T-cell (primary cell): ENCODE results near the gene TAS2R20. TPM values are rescaled to one million over a fixed set of nuclear protein-coding genes. Genes with fewer than 3 reads are reported as not detected.

ENCODE experiments used
- ATAC-seq, 4 experiments: fragments of 200-7000 bp in 3 of 4; fragments of 150-1000 bp in 1 of 4; cut with Tn5 transposase; replicated peaks in 1 of 4; 1 replicate in 3 of 4; 2 replicates in 1 of 4; pipeline ENCODE4 v1.10.0; 2021; ENCODE audit warnings: moderate library complexity in 3 of 4, mild to moderate bottlenecking in 2 of 4, moderate number of reproducible peaks in 1 of 4
- CTCF ChIA-PET, 2 donors: fragments of 300-600 bp; sonication (Branson Sonifier 250); formaldehyde crosslinking; loops; one replicate each; lab custom pipeline; 2022; ENCODE audit warnings: antibody characterized with exemption in 2 of 2; lab: Charles Lee
- POLR2A ChIA-PET, 2 donors: fragments of 300-600 bp; sonication (Branson Sonifier 250); formaldehyde crosslinking; loops; one replicate each; lab custom pipeline; 2022; ENCODE audit warnings: antibody characterized with exemption in 2 of 2; lab: Charles Lee
- DNase-seq, 35 experiments: peaks; one replicate each; pipeline versions ENCODE4 v3.0.0 to v3.0.0-alpha.2; 2013 to 2023
- H3K27ac ChIP-seq: one replicate; pipeline ENCODE4 v1.5.1; 2013; ENCODE audit warnings: low read length
- H3K27me3 ChIP-seq, 2 experiments: replicated peaks in 1 of 2; 1 replicate in 1 of 2; 2 replicates in 1 of 2; pipeline versions ENCODE4 v1.6.1 to v1.7.0; 2013; ENCODE audit warnings: low read length in 1 of 2, mixed read lengths in 1 of 2; ENCODE audit not compliant: control insufficient read depth in 2 of 2, insufficient read depth in 2 of 2; ENCODE audit errors: extremely low read depth in 1 of 2
- H3K36me3 ChIP-seq, 2 donors: 1 replicate in 1 of 2; 2 replicates in 1 of 2; pipeline versions ENCODE4 v1.6.1 to v1.7.0; 2013; ENCODE audit warnings: low read length in 1 of 2; ENCODE audit not compliant: control insufficient read depth in 2 of 2, insufficient read depth in 1 of 2; ENCODE audit errors: extremely low read depth in 1 of 2
- H3K4me1 ChIP-seq, 2 experiments: 1 replicate in 1 of 2; 2 replicates in 1 of 2; pipeline versions ENCODE4 v1.6.1 to v1.7.0; 2013; ENCODE audit warnings: low read length in 2 of 2, mixed read lengths in 1 of 2; ENCODE audit not compliant: insufficient read depth in 2 of 2, control insufficient read depth in 1 of 2; ENCODE audit errors: extremely low read depth in 1 of 2
- H3K4me3 ChIP-seq, 2 donors: 1 replicate in 1 of 2; 2 replicates in 1 of 2; pipeline versions ENCODE4 v1.5.1 to v1.7.0; 2013; ENCODE audit warnings: mild to moderate bottlenecking in 2 of 2, low read length in 1 of 2, moderate library complexity in 1 of 2; ENCODE audit not compliant: control insufficient read depth in 1 of 2; ENCODE audit errors: extremely low read depth in 1 of 2
- H3K9me3 ChIP-seq: 2 replicates; pipeline ENCODE4 v1.7.0; 2013
- H3K27ac Mint-ChIP-seq, 2 donors: one replicate each; pipeline ENCODE4 v1.8.0; 2020 to 2021; ENCODE audit warnings: mild to moderate bottlenecking in 2 of 2, mixed read lengths in 2 of 2
- H3K27me3 Mint-ChIP-seq, 2 donors: one replicate each; pipeline ENCODE4 v1.8.0; 2021 to 2022; ENCODE audit warnings: mixed read lengths in 2 of 2
- H3K36me3 Mint-ChIP-seq: one replicate; pipeline ENCODE4 v1.8.0; 2021; ENCODE audit warnings: mixed read lengths
- H3K4me1 Mint-ChIP-seq, 3 donors: one replicate each; pipeline ENCODE4 v1.8.0; 2020 to 2022; ENCODE audit warnings: mixed read lengths in 3 of 3, mild to moderate bottlenecking in 1 of 3
- H3K4me3 Mint-ChIP-seq, 3 donors: one replicate each; pipeline ENCODE4 v1.8.0; 2020 to 2022; ENCODE audit warnings: mild to moderate bottlenecking in 3 of 3, mixed read lengths in 3 of 3, moderate library complexity in 3 of 3
- H3K9me3 Mint-ChIP-seq, 3 donors: one replicate each; pipeline ENCODE4 v1.8.0; 2020 to 2022; ENCODE audit warnings: mixed read lengths in 3 of 3
- WGBS: methylation state at CpG from one replicate; pipeline ENCODE4 v1.1.5; 2013; ENCODE audit warnings: missing lambda C conversion rate; ENCODE audit not compliant: insufficient coverage; 5-methylcytosine and 5-hydroxymethylcytosine counted together
- total RNA-seq, 35 experiments: library from RNA in 6 of 35; stranded (reverse) in 6 of 35; fragments of 120-200 nt in 1 of 35; gene quantifications; one replicate each; pipeline versions ENCODE4 v1.2.1 to v1.2.4 and lab custom pipeline; 2013 to 2026

Gene TAS2R20
- total RNA-seq, 5 donors from 2014 or later (not counting 1 experiment from before 2014, with no cell fraction given): 1.7 to 3.0 (median 2.6) TPM

GRCh38 chr12:11026118-11026517 lies 28.0 kb upstream of the TAS2R20 start:
- H3K27ac Mint-ChIP-seq: no peak overlapping the region
- DNase-seq (no peak), ATAC-seq (no peak)
- H3K4me3 Mint-ChIP-seq: no peak overlapping the region
- H3K27me3 Mint-ChIP-seq: no peaks in the 10 kb centered on the region
- Histone ChIP-seq H3K9me3 (no peaks in the 10 kb centered on the region), H3K4me3 (no peak overlapping the region), H3K4me1 (no peaks in the 10 kb centered on the region), H3K27ac (no peak overlapping the region), H3K36me3 (peaks cover 0 to 11% of the 10 kb centered on the region in 2 donors), H3K27me3 (no peaks in the 10 kb centered on the region)
- H3K9me3 Mint-ChIP-seq: peaks cover 5 to 7% (median 5%) of the 10 kb centered on the region in 3 donors
- POLR2A ChIA-PET: no interaction called here
- peaks cover 52% of the 10 kb centered on the region for H3K36me3 Mint-ChIP-seq
- H3K4me1 Mint-ChIP-seq: peaks cover 0 to 2% (median 0%) of the 10 kb centered on the region in 3 donors
- 100% methylated on average over 2 of the region's 6 CpGs for WGBS
- CTCF ChIA-PET: no interaction called here

GRCh38 chr12:11023387-11023786 lies 25.3 kb upstream of the TAS2R20 start:
- H3K9me3 ChIP-seq: no peaks in the 10 kb centered on the region
- WGBS: no CpG with 5 or more reads among the region's 2 CpGs
- H3K36me3 ChIP-seq: peaks cover 0 to 11% of the 10 kb centered on the region in 2 donors
- DNase-seq (no peak), ATAC-seq (no peak)
- no peaks in the 10 kb centered on the region for H3K4me1 ChIP-seq
- no peak overlapping the region for H3K27ac ChIP-seq
- Mint-ChIP-seq H3K27ac (no peak overlapping the region), H3K27me3 (no peaks in the 10 kb centered on the region), H3K4me3 (no peak overlapping the region), H3K36me3 (peaks cover 49% of the 10 kb centered on the region), H3K9me3 (peaks cover 5 to 7% (median 5%) of the 10 kb centered on the region in 3 donors), H3K4me1 (peaks cover 0 to 2% (median 0%) of the 10 kb centered on the region in 3 donors)
- CTCF ChIA-PET: no interaction called here
- no peak overlapping the region for H3K4me3 ChIP-seq
- H3K27me3 ChIP-seq: no peaks in the 10 kb centered on the region
- POLR2A ChIA-PET: no interaction called here

DNA sequence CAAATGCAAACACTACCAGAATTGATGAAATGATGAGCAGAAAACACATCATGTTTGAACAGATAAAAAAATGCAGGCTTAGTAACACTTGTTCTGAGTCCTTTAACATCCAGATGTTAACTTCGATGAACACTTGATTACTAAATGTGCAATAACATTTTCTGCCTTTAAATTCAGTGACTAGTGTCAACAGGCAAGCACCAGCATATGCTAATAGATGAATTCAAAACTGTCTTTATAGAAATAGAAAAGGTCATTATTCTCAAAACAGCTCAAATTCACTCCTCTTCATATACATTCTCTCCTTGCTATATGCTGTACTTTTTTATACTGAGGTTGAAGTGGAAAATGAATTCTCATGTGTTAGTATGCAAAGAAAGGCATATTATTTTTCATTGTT lies 24.4 kb upstream of the TAS2R20 start, which contains the start of gene TAS2R19:
Gene TAS2R19, minus strand, starts transcription at position 101 of the 400 bp plus-strand sequence. Its CDS starts 49 bp downstream, at position 52.
- H3K36me3 ChIP-seq: peaks cover 0 to 3% of the 10 kb centered on the region in 2 donors
- no peak within 1 kb of the TSS for H3K27ac ChIP-seq
- Mint-ChIP-seq H3K4me1 (peaks cover 0 to 2% (median 0%) of the 10 kb centered on the region in 3 donors), H3K4me3 (no peak within 1 kb of the TSS), H3K36me3 (peaks cover 45% of the 10 kb centered on the region), H3K27me3 (no peaks in the 10 kb centered on the region), H3K27ac (no peak within 1 kb of the TSS), H3K9me3 (peaks cover 5 to 7% (median 5%) of the 10 kb centered on the region in 3 donors)
- H3K4me3 ChIP-seq: no peak within 1 kb of the TSS
- no CpG with 5 or more reads among the region's 1 CpG for WGBS
- ChIA-PET CTCF (no interaction called here), POLR2A (no interaction called here)
- no peaks in the 10 kb centered on the region for H3K27me3 ChIP-seq
- H3K9me3 ChIP-seq: no peaks in the 10 kb centered on the region
- H3K4me1 ChIP-seq: no peaks in the 10 kb centered on the region
- no peak for ATAC-seq
- no peak for DNase-seq

DNA sequence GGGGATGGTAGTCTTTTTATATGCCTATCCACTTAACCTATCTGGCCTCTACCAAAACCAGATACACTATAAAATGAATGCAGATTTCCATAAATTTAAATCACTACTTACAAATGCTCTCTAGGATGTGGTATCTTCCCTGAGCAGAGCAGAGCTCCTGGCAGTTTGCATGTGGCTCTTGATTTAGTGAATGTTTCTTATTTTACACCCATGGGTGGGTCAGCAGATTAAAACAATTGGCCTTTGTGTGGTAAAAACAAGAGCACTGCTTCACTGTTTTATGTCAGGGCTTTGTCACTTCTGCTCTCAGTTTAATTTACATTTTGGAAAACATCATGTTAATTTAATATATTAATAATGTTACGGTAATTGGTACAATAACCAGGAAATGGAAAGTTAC lies 18.8 kb upstream of the TAS2R20 start:
- no peak overlapping the region for H3K27ac Mint-ChIP-seq
- H3K9me3 Mint-ChIP-seq: no peaks in the 10 kb centered on the region
- H3K36me3 Mint-ChIP-seq: peaks cover 47% of the 10 kb centered on the region
- H3K4me3 Mint-ChIP-seq: no peak overlapping the region
- CTCF ChIA-PET: no interaction called here
- H3K27ac ChIP-seq: no peak overlapping the region
- no peak overlapping the region for H3K4me3 ChIP-seq
- no CpG with 5 or more reads among the region's 1 CpG for WGBS
- no peaks in the 10 kb centered on the region for H3K27me3 ChIP-seq
- POLR2A ChIA-PET: no interaction called here
- no peaks in the 10 kb centered on the region for H3K4me1 ChIP-seq
- H3K4me1 Mint-ChIP-seq: peaks cover 9 to 10% (median 10%) of the 10 kb centered on the region in 3 donors
- no peaks in the 10 kb centered on the region for H3K9me3 ChIP-seq
- no peak for ATAC-seq
- DNase-seq: no peak
- no peaks in the 10 kb centered on the region for H3K36me3 ChIP-seq
- H3K27me3 Mint-ChIP-seq: no peaks in the 10 kb centered on the region

GRCh38 chr12:11015775-11016430 lies 17.8 kb upstream of the TAS2R20 start:
- H3K36me3 ChIP-seq: no peaks in the 10 kb centered on the region
- H3K4me3 Mint-ChIP-seq: no peak overlapping the region
- H3K9me3 ChIP-seq: no peaks in the 10 kb centered on the region
- POLR2A ChIA-PET: interaction anchor here in 1 of 2 donors (0.6 kb wide), 1 partner anchor 152 kb away, joined by 3 read pairs; no protein-coding TSS in a partner anchor
- 89% methylated on average over 1 of the region's 4 CpGs for WGBS
- peaks cover 9 to 10% (median 10%) of the 10 kb centered on the region in 3 donors for H3K4me1 Mint-ChIP-seq
- no peaks in the 10 kb centered on the region for H3K27me3 ChIP-seq
- H3K4me3 ChIP-seq: no peak overlapping the region
- DNase-seq (no peak), ATAC-seq (no peak)
- H3K27me3 Mint-ChIP-seq: no peaks in the 10 kb centered on the region
- H3K27ac ChIP-seq: no peak overlapping the region
- H3K4me1 ChIP-seq: no peaks in the 10 kb centered on the region
- no peak overlapping the region for H3K27ac Mint-ChIP-seq
- CTCF ChIA-PET: no interaction called here
- peaks cover 42% of the 10 kb centered on the region for H3K36me3 Mint-ChIP-seq
- no peaks in the 10 kb centered on the region for H3K9me3 Mint-ChIP-seq

GRCh38 chr12:11014234-11014633 lies 16.1 kb upstream of the TAS2R20 start:
- H3K4me1 Mint-ChIP-seq: peaks cover 9 to 10% (median 10%) of the 10 kb centered on the region in 3 donors
- H3K36me3 Mint-ChIP-seq: peaks cover 42% of the 10 kb centered on the region
- no peaks in the 10 kb centered on the region for H3K27me3 ChIP-seq
- no peaks in the 10 kb centered on the region for H3K27me3 Mint-ChIP-seq
- no peaks in the 10 kb centered on the region for H3K4me1 ChIP-seq
- no peaks in the 10 kb centered on the region for H3K36me3 ChIP-seq
- no peak overlapping the region for H3K27ac ChIP-seq
- DNase-seq (no peak), ATAC-seq (no peak)
- no peak overlapping the region for H3K27ac Mint-ChIP-seq
- POLR2A ChIA-PET: no interaction called here
- H3K9me3 Mint-ChIP-seq: no peaks in the 10 kb centered on the region
- no peaks in the 10 kb centered on the region for H3K9me3 ChIP-seq
- no peak overlapping the region for H3K4me3 ChIP-seq
- no peak overlapping the region for H3K4me3 Mint-ChIP-seq
- CTCF ChIA-PET: no interaction called here
